Endothelial cell of hepatic sinusoid (primary cell): ENCODE data around the gene ALOX15B.

Experiments
- in situ Hi-C: cut with HindIII; loops from 2 replicates; pipeline ENCODE4 v1.10.0; 2017; ENCODE audit warnings: low sequenced_read_pairs

Gene ALOX15B

GRCh38 chr17:8038954-8039610 lies at the start of gene ALOX15B:
ALOX15B (plus strand) TSS chr17:8039059; CDS start chr17:8039156, 97 bp downstream.
- in situ Hi-C loops, result no loop called here

- in situ Hi-C loops, result no loop called here
These were observed 48.8 kb upstream of the ALOX15B start for GRCh38 chr17:7989781-7990655.

- in situ Hi-C loops, result no loop called here
These were observed 46.3 kb upstream of the ALOX15B start for GRCh38 chr17:7992516-7992915.

GRCh38 chr17:7992924-7993323 lies 45.9 kb upstream of the ALOX15B start:
- in situ Hi-C loops, result no loop called here

GRCh38 chr17:7993972-7994589 lies 44.8 kb upstream of the ALOX15B start:
- in situ Hi-C loops, result no loop called here

GRCh38 chr17:7995724-7996123 lies 43.1 kb upstream of the ALOX15B start:
- in situ Hi-C loops, result no loop called here

- in situ Hi-C loops, result no loop called here
These were observed 41.7 kb upstream of the ALOX15B start for GRCh38 chr17:7997186-7997585.

GRCh38 chr17:8001976-8002720 lies 36.7 kb upstream of the ALOX15B start, which contains the start of gene GUCY2D:
GUCY2D (plus strand) TSS chr17:8002615; CDS start chr17:8003048, 433 bp downstream.
- in situ Hi-C loops, result no loop called here

GRCh38 chr17:8002721-8003593 lies 35.9 kb upstream of the ALOX15B start:
- in situ Hi-C loops, result no loop called here

- in situ Hi-C loops, result no loop called here
These were observed 35.2 kb upstream of the ALOX15B start for GRCh38 chr17:8003594-8004181.

GRCh38 chr17:8004899-8005298 lies 34.0 kb upstream of the ALOX15B start:
- in situ Hi-C loops, result loop anchor here (5.0 kb wide), 2 partner anchors 42 to 73 kb away; partner anchors contain the start of genes CNTROB and TRAPPC1

GRCh38 chr17:8005357-8005756 lies 33.5 kb upstream of the ALOX15B start:
- in situ Hi-C loops, result loop anchor here (5.0 kb wide), 2 partner anchors 42 to 73 kb away; partner anchors contain the start of genes CNTROB and TRAPPC1

GRCh38 chr17:8005967-8006730 lies 32.7 kb upstream of the ALOX15B start:
- in situ Hi-C loops, result loop anchor here (5.0 kb wide), 2 partner anchors 41 to 74 kb away; partner anchors contain the start of genes CNTROB and TRAPPC1

- in situ Hi-C loops, result loop anchor here (5.0 kb wide), 2 partner anchors 40 to 75 kb away; partner anchors contain the start of genes CNTROB and TRAPPC1
These were observed 31.8 kb upstream of the ALOX15B start for GRCh38 chr17:8006836-8007680.

- in situ Hi-C loops, result loop anchor here (5.0 kb wide), 2 partner anchors 39 to 76 kb away; partner anchors contain the start of genes CNTROB and TRAPPC1
These were observed 31.0 kb upstream of the ALOX15B start for GRCh38 chr17:8007836-8008235.

GRCh38 chr17:8012045-8012580 lies 26.7 kb upstream of the ALOX15B start:
- in situ Hi-C loops, result no loop called here

GRCh38 chr17:8012996-8013640 lies 25.7 kb upstream of the ALOX15B start:
- in situ Hi-C loops, result no loop called here
